GM23338 (cell line): ENCODE data around the gene MAPK8IP2. TPM values are rescaled to one million over a fixed set of nuclear protein-coding genes. Genes with fewer than 3 reads are reported as not detected.
"Not testable (repeated sequence)": the region's sequence is repeated elsewhere in the genome, so short reads cannot be mapped to it uniquely, and the experiment has no call there.

Experiments
- ATAC-seq: fragments of 200-7000 bp; cut with Tn5 transposase; 3 replicates; pipeline ENCODE4 v1.9.1; 2020
- DNase-seq: peaks from one replicate; pipeline ENCODE4 v3.0.0-alpha.2; 2015; ENCODE audit warnings: low spot score
- H2AFZ ChIP-seq: fragments of 200-600 bp; sonication (generic); 2 replicates; pipeline ENCODE4 v1.8.0; 2016; ENCODE audit warnings: antibody characterized with exemption, mild to moderate bottlenecking, moderate library complexity
- H3F3A ChIP-seq: fragments of 200-600 bp; sonication (generic); replicated peaks from 2 replicates; pipeline ENCODE4 v1.8.0; 2017; ENCODE audit warnings: antibody characterized with exemption, mixed run types, low read depth
- H3K27ac ChIP-seq: fragments of 200-600 bp; sonication (generic); 2 replicates; pipeline ENCODE4 v1.6.1; 2016; ENCODE audit warnings: low read depth
- H3K27me3 ChIP-seq: fragments of 200-600 bp; sonication (generic); 2 replicates; pipeline ENCODE4 v1.8.0; 2016; ENCODE audit warnings: mild to moderate bottlenecking, mixed run types, moderate library complexity; ENCODE audit not compliant: insufficient read depth
- H3K36me3 ChIP-seq: fragments of 200-600 bp; sonication (generic); 2 replicates; pipeline ENCODE4 v1.8.0; 2016; ENCODE audit warnings: mild to moderate bottlenecking; ENCODE audit not compliant: insufficient read depth
- H3K4me1 ChIP-seq: fragments of 200-600 bp; sonication (generic); 2 replicates; pipeline ENCODE4 v1.8.0; 2016; ENCODE audit warnings: mild to moderate bottlenecking, moderate library complexity; ENCODE audit not compliant: insufficient read depth
- H3K4me2 ChIP-seq: fragments of 200-600 bp; sonication (generic); 2 replicates; pipeline ENCODE4 v1.7.1; 2017; ENCODE audit warnings: mixed run types
- H3K4me3 ChIP-seq: fragments of 200-600 bp; sonication (generic); 2 replicates; pipeline ENCODE4 v1.6.1; 2016; ENCODE audit warnings: mixed run types
- H3K79me2 ChIP-seq: fragments of 200-600 bp; sonication (generic); replicated peaks from 2 replicates; pipeline ENCODE4 v1.8.0; 2017; ENCODE audit warnings: mild to moderate bottlenecking; ENCODE audit not compliant: insufficient read depth
- H3K9me2 ChIP-seq: fragments of 200-600 bp; sonication (generic); 2 replicates; pipeline ENCODE4 v1.8.0; 2017; ENCODE audit not compliant: insufficient read depth
- H4K20me1 ChIP-seq: fragments of 200-600 bp; sonication (generic); replicated peaks from 2 replicates; pipeline ENCODE4 v1.8.0; 2017; ENCODE audit warnings: mild to moderate bottlenecking; ENCODE audit not compliant: insufficient read depth
- H3K27ac Mint-ChIP-seq: 2 replicates; pipeline ENCODE4 v1.8.0; 2020; ENCODE audit warnings: inconsistent platforms, mild to moderate bottlenecking, moderate library complexity, mixed read lengths
- H3K27me3 Mint-ChIP-seq: 3 replicates; pipeline ENCODE4 v1.8.0; 2022; ENCODE audit warnings: low read depth, mild to moderate bottlenecking, moderate library complexity, mixed read lengths, inconsistent platforms; ENCODE audit not compliant: insufficient read depth, poor library complexity
- H3K36me3 Mint-ChIP-seq: 3 replicates; pipeline ENCODE4 v1.8.0; 2021; ENCODE audit warnings: low read depth, mild to moderate bottlenecking, inconsistent platforms, moderate library complexity, mixed read lengths
- H3K4me1 Mint-ChIP-seq: 3 replicates; pipeline ENCODE4 v1.8.0; 2020; ENCODE audit warnings: mild to moderate bottlenecking, inconsistent platforms, mixed read lengths
- H3K4me3 Mint-ChIP-seq: 3 replicates; pipeline ENCODE4 v1.8.0; 2021; ENCODE audit warnings: moderate library complexity, mild to moderate bottlenecking, inconsistent platforms, mixed read lengths
- H3K9me3 Mint-ChIP-seq: 3 replicates; pipeline ENCODE4 v1.8.0; 2020; ENCODE audit warnings: moderate library complexity, mild to moderate bottlenecking, inconsistent platforms, mixed read lengths
- CREB1 ChIP-seq: fragments of 250-450 bp; sonication (Bioruptor Pico); IDR thresholded peaks from 2 replicates; pipeline ENCODE4 v1.5.0; 2020; ENCODE audit warnings: low read depth, mild to moderate bottlenecking, moderate library complexity
- EZH2 ChIP-seq: fragments of 200-600 bp; sonication (generic); IDR thresholded peaks from one replicate; pipeline ENCODE4 v1.8.0; 2017; ENCODE audit warnings: antibody characterized with exemption, mild to moderate bottlenecking, low read depth; ENCODE audit not compliant: unreplicated experiment
- EZH2phosphoT487 ChIP-seq: fragments of 200-600 bp; sonication (generic); IDR thresholded peaks from one replicate; pipeline ENCODE4 v1.8.1; 2018; ENCODE audit warnings: antibody characterized with exemption; ENCODE audit not compliant: unreplicated experiment
- JUNB ChIP-seq: IDR thresholded peaks from one replicate; pipeline ENCODE4 v1.6.1; 2016; ENCODE audit warnings: antibody characterized with exemption; ENCODE audit not compliant: unreplicated experiment
- NANOG ChIP-seq: IDR thresholded peaks from 2 replicates; pipeline ENCODE4 v1.6.1; 2016; ENCODE audit warnings: antibody characterized with exemption, borderline replicate concordance
- ZNF114 ChIP-seq: fragments of 250-450 bp; sonication (Bioruptor Pico); IDR thresholded peaks from 2 replicates; pipeline ENCODE4 v1.5.0; 2020; ENCODE audit warnings: mild to moderate bottlenecking, moderate library complexity
- ZNF331 ChIP-seq: fragments of 250-450 bp; sonication (Bioruptor Pico); IDR thresholded peaks from 2 replicates; pipeline ENCODE4 v1.5.0; 2020; ENCODE audit warnings: low read depth, mild to moderate bottlenecking, moderate library complexity
- polyA plus RNA-seq: library from polyadenylated mRNA; unstranded; fragments of >200 nt; fragmentation: Nextera tagmentation; extraction: Ambion mirVana; gene quantifications from 2 replicates; pipeline ENCODE4 v1.2.1, GENCODE V29; 2016
- total RNA-seq: library from RNA; depleted of rRNA; stranded (reverse); fragments of >200 nt; shearing (Covaris generic); gene quantifications from 2 replicates; pipeline ENCODE4 v1.2.3, GENCODE V29; 2014

MAPK8IP2 gene
- total and polyA plus RNA-seq, 2 experiments from 2014 or later = 0.15 to 3.5 TPM

GRCh38 chr22:50653256-50653655, 52.7 kb downstream of the MAPK8IP2 start:
- no peak overlapping the region for H2AFZ ChIP-seq
- no peaks in the 10 kb centered on the region for H3F3A ChIP-seq
- ATAC-seq (no peak), DNase-seq (no peak)
- Mint-ChIP-seq H3K27me3 (peaks cover 20% of the 10 kb centered on the region), H3K4me3 (no peak overlapping the region), H3K36me3 (peaks cover 10% of the 10 kb centered on the region; the same call in 2 of the 3 replicates), H3K4me1 (no peaks in the 10 kb centered on the region), H3K9me3 (peaks cover 63% of the 10 kb centered on the region), H3K27ac (no peak overlapping the region)
- H3K36me3 ChIP-seq = no peaks in the 10 kb centered on the region
- H3K79me2 ChIP-seq = no peaks in the 10 kb centered on the region
- no peaks in the 10 kb centered on the region for H3K4me1 ChIP-seq
- TF ChIP-seq ZNF114 (CRISPR knock-in tag) (no peak), EZH2 (no peak), ZNF331 (CRISPR knock-in tag) (no peak), JUNB (no peak), NANOG (no peak), EZH2phosphoT487 (no peak), CREB1 (no peak)
- H3K9me2 ChIP-seq = no peaks in the 10 kb centered on the region; the same call in 1 of the 2 replicates
- no peaks in the 10 kb centered on the region for H4K20me1 ChIP-seq
- H3K4me3 ChIP-seq = no peak overlapping the region
- H3K27ac ChIP-seq = no peak overlapping the region
- 0 out of 2 replicates have a peak, but pooled peaks cover 9% of the 10 kb centered on the region for H3K27me3 ChIP-seq
- no peak overlapping the region for H3K4me2 ChIP-seq

DNA sequence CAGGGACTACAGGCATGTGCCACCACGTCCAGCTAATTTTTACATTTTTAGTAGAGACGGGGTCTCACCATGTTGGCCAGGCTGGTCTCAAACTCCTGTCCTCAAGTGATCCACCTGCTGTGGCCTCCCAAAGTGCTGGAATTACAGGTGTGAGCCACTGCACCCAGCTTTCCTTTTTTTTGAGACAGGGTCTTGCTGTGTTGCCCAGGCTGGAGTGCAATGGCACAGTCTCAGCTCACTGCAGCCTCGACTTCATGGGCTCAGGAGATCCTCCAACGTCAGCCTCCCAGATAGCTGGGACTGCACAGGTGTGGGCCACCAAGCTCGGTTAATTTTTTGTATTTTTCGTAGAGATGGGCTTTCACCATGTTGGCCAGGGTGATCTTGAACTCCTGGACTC, 54.1 kb downstream of the MAPK8IP2 start:
- H3K4me1 ChIP-seq, H3F3A ChIP-seq, H3K4me3 Mint-ChIP-seq, ATAC-seq, H3K27ac Mint-ChIP-seq, H3K36me3 ChIP-seq, H3K27ac ChIP-seq, H3K9me2 ChIP-seq, H3K4me2 ChIP-seq, H2AFZ ChIP-seq, H3K4me3 ChIP-seq, H3K27me3 ChIP-seq, H3K4me1 Mint-ChIP-seq, DNase-seq, H3K36me3 Mint-ChIP-seq, H3K79me2 ChIP-seq, H4K20me1 ChIP-seq: not testable (repeated sequence)
- Mint-ChIP-seq H3K9me3 (peaks cover 53% of the 10 kb centered on the region), H3K27me3 (peaks cover 18% of the 10 kb centered on the region)

- H3K27ac Mint-ChIP-seq = no peak overlapping the region
- Histone ChIP-seq H3K27ac (no peak overlapping the region), H3K4me1 (no peaks in the 10 kb centered on the region), H3K36me3 (no peaks in the 10 kb centered on the region), H3K9me2 (no peaks in the 10 kb centered on the region; the same call in 1 of the 2 replicates), H3K79me2 (no peaks in the 10 kb centered on the region), H3K4me2 (no peak overlapping the region), H2AFZ (no peak overlapping the region), H3K27me3 (0 out of 2 replicates have a peak, but pooled peaks cover 9% of the 10 kb centered on the region), H3K4me3 (no peak overlapping the region), H4K20me1 (no peaks in the 10 kb centered on the region), H3F3A (no peaks in the 10 kb centered on the region)
- no peaks in the 10 kb centered on the region for H3K4me1 Mint-ChIP-seq
- no peak overlapping the region for H3K4me3 Mint-ChIP-seq
- ATAC-seq (no peak), DNase-seq (no peak)
- H3K36me3 Mint-ChIP-seq = peaks cover 3% of the 10 kb centered on the region; the same call in 2 of the 3 replicates
- TF ChIP-seq CREB1 = no peak
- no peak for TF ChIP-seq NANOG
- no peak for TF ChIP-seq ZNF114 (CRISPR knock-in tag)
- TF ChIP-seq JUNB = no peak
- TF ChIP-seq ZNF331 (CRISPR knock-in tag) = no peak
- H3K9me3 Mint-ChIP-seq = peaks cover 41% of the 10 kb centered on the region
- peaks cover 18% of the 10 kb centered on the region for H3K27me3 Mint-ChIP-seq
Measured at GRCh38 chr22:50656122-50657070, 55.8 kb downstream of the MAPK8IP2 start.
